Neural progenitor cell (in vitro differentiated cells): ENCODE results near the gene CENPC.

Experiments
- CTCF ChIP-seq: fragments of 200-600 bp; sonication (generic); IDR thresholded peaks from 2 replicates; pipeline ENCODE4 v1.5.1; 2017; ENCODE audit warnings: antibody characterized with exemption, mild to moderate bottlenecking
- EZH2phosphoT487 ChIP-seq: fragments of 200-600 bp; sonication (generic); IDR thresholded peaks from 2 replicates; pipeline ENCODE4 v1.6.1; 2017; ENCODE audit warnings: antibody characterized with exemption

- TF ChIP-seq CTCF (no peak), EZH2phosphoT487 (no peak)
Measured at GRCh38 chr4:67466751-67467150, 78.6 kb downstream of the CENPC start.
